PC-3 (cell line): Measurements from ENCODE around the gene PIAS1. TPM values are rescaled to one million over a fixed set of nuclear protein-coding genes. Genes with fewer than 3 reads are reported as not detected.
"Not testable (repeated sequence)": the region's sequence is repeated elsewhere in the genome, so short reads cannot be mapped to it uniquely, and the experiment has no call there.

Source experiments
- ATAC-seq: fragments of 200-7000 bp; cut with Tn5 transposase; 2 replicates; pipeline ENCODE4 v1.9.1; 2020; ENCODE audit warnings: mild to moderate bottlenecking, moderate library complexity
- BruUV-seq: library from RNA; stranded (reverse); fragments of 400-500 nt; replicated peaks from 2 replicates; lab custom pipeline; 2021; lab: Mats Ljungman, UMichigan
- CTCF ChIA-PET: fragments of 300-600 bp; sonication (Branson Sonifier 250); formaldehyde crosslinking; loops from one replicate; lab custom pipeline; 2022; ENCODE audit warnings: antibody characterized with exemption; lab: Charles Lee
- POLR2A ChIA-PET: fragments of 300-600 bp; sonication (Branson Sonifier 250); formaldehyde crosslinking; loops from one replicate; lab custom pipeline; 2022; ENCODE audit warnings: antibody characterized with exemption; ENCODE audit not compliant: unreplicated experiment; lab: Charles Lee
- DNase-seq: peaks from one replicate; pipeline ENCODE4 v3.0.0-alpha.2; 2015
- H2AFZ ChIP-seq: fragments of 300-600 bp; sonication (generic); 2 replicates; pipeline ENCODE4 v1.6.0; 2016; ENCODE audit warnings: antibody characterized with exemption, low read length
- H3F3A ChIP-seq: fragments of 300-600 bp; sonication (generic); one replicate; pipeline ENCODE4 v1.6.0; 2017; ENCODE audit warnings: antibody characterized with exemption, low read length, control low read depth, mild to moderate bottlenecking; ENCODE audit not compliant: unreplicated experiment
- H3K27ac ChIP-seq: fragments of 300-600 bp; sonication (generic); 2 replicates; pipeline ENCODE4 v1.5.1; 2016; ENCODE audit warnings: mild to moderate bottlenecking, low read length
- H3K27me3 ChIP-seq: fragments of 300-600 bp; sonication (generic); 2 replicates; pipeline ENCODE4 v1.6.1; 2016; ENCODE audit warnings: low read length, mixed read lengths
- H3K36me3 ChIP-seq: fragments of 300-600 bp; sonication (generic); 2 replicates; pipeline ENCODE4 v1.6.1; 2016; ENCODE audit warnings: low read depth, mixed run types, low read length, mixed read lengths
- H3K4me1 ChIP-seq: fragments of 300-600 bp; sonication (generic); 2 replicates; pipeline ENCODE4 v1.5.1; 2016; ENCODE audit warnings: low read length; ENCODE audit not compliant: insufficient read depth
- H3K4me2 ChIP-seq: fragments of 300-600 bp; sonication (generic); 2 replicates; pipeline ENCODE4 v1.6.0; 2016; ENCODE audit warnings: low read length
- H3K4me3 ChIP-seq: fragments of 300-600 bp; sonication (generic); 2 replicates; pipeline ENCODE4 v1.5.1; 2016; ENCODE audit warnings: mild to moderate bottlenecking, low read length, mixed read lengths
- H3K79me2 ChIP-seq: fragments of 300-600 bp; sonication (generic); 2 replicates; pipeline ENCODE4 v1.6.1; 2017; ENCODE audit warnings: low read length, mixed read lengths
- H3K9ac ChIP-seq: fragments of 300-600 bp; sonication (generic); 2 replicates; pipeline ENCODE4 v1.6.0; 2016; ENCODE audit warnings: mild to moderate bottlenecking, low read length
- H3K9me2 ChIP-seq: fragments of 300-600 bp; sonication (generic); replicated peaks from 2 replicates; pipeline ENCODE4 v1.6.1; 2016; ENCODE audit warnings: mixed run types, low read length, mixed read lengths
- H3K9me3 ChIP-seq: fragments of 300-600 bp; sonication (generic); 2 replicates; pipeline ENCODE4 v1.6.1; 2016; ENCODE audit warnings: low read length, mixed read lengths
- H4K20me1 ChIP-seq: fragments of 300-600 bp; sonication (generic); 2 replicates; pipeline ENCODE4 v1.6.1; 2016; ENCODE audit warnings: low read length, mixed read lengths
- EZH2 ChIP-seq: fragments of 300-600 bp; sonication (generic); IDR thresholded peaks from one replicate; pipeline ENCODE4 v1.6.1; 2017; ENCODE audit warnings: antibody characterized with exemption, mild to moderate bottlenecking, low read length; ENCODE audit not compliant: unreplicated experiment
- EZH2phosphoT487 ChIP-seq: fragments of 300-600 bp; sonication (generic); IDR thresholded peaks from 2 replicates; pipeline ENCODE4 v1.6.1; 2018; ENCODE audit warnings: mild to moderate bottlenecking, antibody characterized with exemption, low read length, borderline replicate concordance
- intact Hi-C: fragments of 100-400 bp; cut with micrococcal nuclease; formaldehyde crosslinking; loops from 2 replicates; pipeline ENCODE4 v1.9.0; 2023
- total RNA-seq: library from RNA; depleted of rRNA; stranded (reverse); fragments of >200 nt; gene quantifications from 2 replicates; pipeline ENCODE4 v1.2.3, GENCODE V29; 2014
- TF ChIP-seq, protein P1 (sequence below): fragments of 300-600 bp; sonication (generic); conservative IDR thresholded peaks from 2 replicates; pipeline ENCODE4 v1.5.1; 2017; ENCODE audit warnings: antibody characterized with exemption, low read depth, mild to moderate bottlenecking, low read length

PIAS1 gene
- total RNA-seq, 1 experiment from 2014 or later, result 21.9 TPM

DNA sequence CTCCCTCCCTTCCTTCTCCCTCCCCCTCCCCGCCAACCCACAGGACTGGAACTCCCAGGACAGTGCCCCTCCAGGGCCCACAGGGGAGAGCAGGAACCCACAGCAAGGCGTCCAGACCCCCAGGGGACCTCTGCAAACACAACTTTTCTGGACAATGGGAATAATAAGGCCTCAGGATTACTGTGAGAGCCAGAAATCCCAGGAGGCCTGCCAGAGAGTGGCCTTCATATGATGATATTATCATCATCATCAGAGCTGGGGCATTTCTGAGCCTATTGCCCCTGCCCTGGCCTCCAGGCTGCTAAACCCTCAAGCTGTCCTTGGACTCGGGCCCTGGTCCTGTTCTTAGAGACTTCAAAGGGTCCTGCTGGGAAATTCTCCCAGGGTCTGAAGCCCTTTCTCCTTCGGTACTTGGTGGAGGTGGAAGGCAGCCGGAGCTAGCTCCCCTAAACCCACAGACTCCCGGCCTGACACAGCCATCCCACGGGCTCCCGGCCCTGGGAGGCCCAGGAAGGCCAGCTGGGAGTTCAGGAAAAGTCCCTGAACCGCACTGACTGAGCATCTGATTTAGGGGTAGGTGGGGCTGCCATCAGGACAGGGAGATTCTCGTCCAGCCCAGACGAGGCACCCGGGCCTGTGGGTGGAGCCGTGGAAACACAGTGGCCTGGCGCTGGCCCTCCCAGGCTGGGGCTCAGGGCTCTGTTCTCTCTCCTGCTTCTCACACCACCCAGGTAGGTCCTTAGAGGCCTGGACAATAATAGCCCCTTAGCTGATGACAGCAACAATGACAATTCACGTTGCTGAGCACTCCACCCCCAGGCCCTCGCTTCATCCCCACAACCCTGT lies 146.1 kb downstream of the PIAS1 start:
- Histone ChIP-seq H3K9ac (no peak overlapping the region), H2AFZ (no peak overlapping the region), H3F3A (no peaks in the 10 kb centered on the region), H3K27me3 (no peaks in the 10 kb centered on the region), H3K27ac (no peak overlapping the region), H3K9me2 (no peaks in the 10 kb centered on the region), H3K4me1 (no peaks in the 10 kb centered on the region), H3K4me3 (no peak overlapping the region), H3K9me3 (no peaks in the 10 kb centered on the region), H4K20me1 (no peaks in the 10 kb centered on the region), H3K79me2 (no peaks in the 10 kb centered on the region), H3K4me2 (no peak overlapping the region), H3K36me3 (no peaks in the 10 kb centered on the region)
- intact Hi-C loops, result no loop called here
- DNase-seq, result no peak
- BruUV-seq, result no TSS peak
- TF ChIP-seq EZH2 (no peak), EZH2phosphoT487 (no peak)
- TF ChIP-seq, protein P1, sequence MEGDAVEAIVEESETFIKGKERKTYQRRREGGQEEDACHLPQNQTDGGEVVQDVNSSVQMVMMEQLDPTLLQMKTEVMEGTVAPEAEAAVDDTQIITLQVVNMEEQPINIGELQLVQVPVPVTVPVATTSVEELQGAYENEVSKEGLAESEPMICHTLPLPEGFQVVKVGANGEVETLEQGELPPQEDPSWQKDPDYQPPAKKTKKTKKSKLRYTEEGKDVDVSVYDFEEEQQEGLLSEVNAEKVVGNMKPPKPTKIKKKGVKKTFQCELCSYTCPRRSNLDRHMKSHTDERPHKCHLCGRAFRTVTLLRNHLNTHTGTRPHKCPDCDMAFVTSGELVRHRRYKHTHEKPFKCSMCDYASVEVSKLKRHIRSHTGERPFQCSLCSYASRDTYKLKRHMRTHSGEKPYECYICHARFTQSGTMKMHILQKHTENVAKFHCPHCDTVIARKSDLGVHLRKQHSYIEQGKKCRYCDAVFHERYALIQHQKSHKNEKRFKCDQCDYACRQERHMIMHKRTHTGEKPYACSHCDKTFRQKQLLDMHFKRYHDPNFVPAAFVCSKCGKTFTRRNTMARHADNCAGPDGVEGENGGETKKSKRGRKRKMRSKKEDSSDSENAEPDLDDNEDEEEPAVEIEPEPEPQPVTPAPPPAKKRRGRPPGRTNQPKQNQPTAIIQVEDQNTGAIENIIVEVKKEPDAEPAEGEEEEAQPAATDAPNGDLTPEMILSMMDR, result no peak
- ATAC-seq, result no peak
- POLR2A ChIA-PET, result no interaction called here
- CTCF ChIA-PET, result no interaction called here

- DNase-seq, result no peak
- ChIA-PET CTCF (no interaction called here), POLR2A (no interaction called here)
- TF ChIP-seq EZH2phosphoT487 (no peak), EZH2 (no peak)
- TF ChIP-seq, protein P1, result no peak
- no peaks in the 10 kb centered on the region for H3K27me3 ChIP-seq
- no peaks in the 10 kb centered on the region for H3F3A ChIP-seq
- ATAC-seq, result no peak
- intact Hi-C loops, result no loop called here
- no TSS peak for BruUV-seq
- H2AFZ ChIP-seq, result no peak overlapping the region
- no peaks in the 10 kb centered on the region for H3K79me2 ChIP-seq
- H3K9ac ChIP-seq, result no peak overlapping the region
- no peaks in the 10 kb centered on the region for H3K36me3 ChIP-seq
- H3K4me1 ChIP-seq, result no peaks in the 10 kb centered on the region
- H3K4me3 ChIP-seq, result no peak overlapping the region
- no peaks in the 10 kb centered on the region for H4K20me1 ChIP-seq
- H3K4me2 ChIP-seq, result no peak overlapping the region
- H3K27ac ChIP-seq, result no peak overlapping the region
- no peaks in the 10 kb centered on the region for H3K9me2 ChIP-seq
- no peaks in the 10 kb centered on the region for H3K9me3 ChIP-seq
Observed at GRCh38 chr15:68201153-68201878, 147.2 kb downstream of the PIAS1 start.

GRCh38 chr15:68201879-68202261 lies 147.8 kb downstream of the PIAS1 start:
- TF ChIP-seq EZH2phosphoT487 (no peak), EZH2 (no peak)
- TF ChIP-seq, protein P1, result no peak
- no peaks in the 10 kb centered on the region for H3K27me3 ChIP-seq
- no peaks in the 10 kb centered on the region for H3K79me2 ChIP-seq
- no peaks in the 10 kb centered on the region for H3K4me1 ChIP-seq
- BruUV-seq, result no TSS peak
- H3K4me3 ChIP-seq, result no peak overlapping the region
- H3K9me3 ChIP-seq, result no peaks in the 10 kb centered on the region
- no peak overlapping the region for H3K9ac ChIP-seq
- intact Hi-C loops, result no loop called here
- no peaks in the 10 kb centered on the region for H3K36me3 ChIP-seq
- no peak overlapping the region for H2AFZ ChIP-seq
- ChIA-PET POLR2A (no interaction called here), CTCF (no interaction called here)
- H3K9me2 ChIP-seq, result no peaks in the 10 kb centered on the region
- no peak for ATAC-seq
- no peaks in the 10 kb centered on the region for H4K20me1 ChIP-seq
- no peaks in the 10 kb centered on the region for H3F3A ChIP-seq
- DNase-seq, result no peak
- H3K27ac ChIP-seq, result no peak overlapping the region
- no peak overlapping the region for H3K4me2 ChIP-seq

GRCh38 chr15:68202994-68203393 lies 148.9 kb downstream of the PIAS1 start:
- CTCF ChIA-PET, result interaction anchor here (0.7 kb wide), 1 partner anchor 902 kb away, joined by 7 read pairs; no protein-coding TSS in a partner anchor
- intact Hi-C loops, H3K36me3 ChIP-seq, H3K9me3 ChIP-seq, H4K20me1 ChIP-seq, H3K4me1 ChIP-seq, H3K27me3 ChIP-seq, ATAC-seq, POLR2A ChIA-PET, H3K4me2 ChIP-seq, H3K9me2 ChIP-seq, DNase-seq, H3K79me2 ChIP-seq, H2AFZ ChIP-seq, H3K4me3 ChIP-seq, H3K9ac ChIP-seq, H3F3A ChIP-seq, H3K27ac ChIP-seq, BruUV-seq: not testable (repeated sequence)
